GM12892 (cell line): ENCODE results near the gene UIMC1.

Experiments
- POLR2A ChIP-seq: IDR thresholded peaks from 2 replicates; pipeline ENCODE4 v1.6.1; 2011; ENCODE audit warnings: low read depth, low read length, control low read depth
- POLR2AphosphoS5 ChIP-seq: IDR thresholded peaks from 2 replicates; pipeline ENCODE4 v1.6.1; 2011; ENCODE audit warnings: low read depth, low read length, control low read depth

GRCh38 chr5:176904276-176904675, 102.3 kb downstream of the UIMC1 start:
- TF ChIP-seq POLR2A (no peak), POLR2AphosphoS5 (no peak)
